Sigmoid colon (tissue), 7 donors: ENCODE data around the gene NEMP1. TPM values are rescaled to one million over a fixed set of nuclear protein-coding genes. Genes with fewer than 3 reads are reported as not detected.
"Not testable (repeated sequence)": the region's sequence is repeated elsewhere in the genome, so short reads cannot be mapped to it uniquely, and the experiment has no call there.

Source experiments
- DNase-seq: peaks from one replicate; pipeline ENCODE4 v3.0.0-alpha.2; 2019
- H3K27ac ChIP-seq, 4 donors: fragments of 200-600 bp; sonication (generic); one replicate each; pipeline ENCODE4 v1.5.1; 2016 to 2019; ENCODE audit warnings: mild to moderate bottlenecking in 1 of 4
- H3K27me3 ChIP-seq, 3 donors: fragments of 200-600 bp; sonication (generic); one replicate each; pipeline ENCODE4 v1.5.1; 2019; ENCODE audit warnings: mild to moderate bottlenecking in 1 of 3
- H3K36me3 ChIP-seq, 4 donors: fragments of 200-600 bp; sonication (generic); one replicate each; pipeline ENCODE4 v1.5.1; 2016 to 2019
- H3K4me1 ChIP-seq, 4 donors: fragments of 200-600 bp; sonication (generic); one replicate each; pipeline ENCODE4 v1.5.1; 2017 to 2019
- H3K4me3 ChIP-seq, 4 donors: fragments of 200-600 bp; sonication (generic); one replicate each; pipeline ENCODE4 v1.5.1; 2017 to 2019; ENCODE audit warnings: mild to moderate bottlenecking in 2 of 4, moderate library complexity in 1 of 4
- H3K9me3 ChIP-seq, 4 donors: fragments of 200-600 bp in 3 of 4; sonication (generic) in 3 of 4; one replicate each; pipeline versions ENCODE4 v1.5.1 to v1.6.1; 2013 to 2019
- EP300 ChIP-seq, 4 donors: sonication (generic); formaldehyde crosslinking; IDR thresholded peaks; one replicate each; pipeline ENCODE4 v1.6.1; 2017; ENCODE audit warnings: antibody characterized with exemption in 4 of 4
- POLR2A ChIP-seq, 2 donors: fragments of 450-650 bp; IDR thresholded peaks; one replicate each; pipeline ENCODE4 v1.6.1; 2016; ENCODE audit warnings: antibody characterized with exemption in 2 of 2, mild to moderate bottlenecking in 2 of 2, moderate library complexity in 2 of 2
- POLR2AphosphoS5 ChIP-seq, 4 donors: sonication (generic); formaldehyde crosslinking; IDR thresholded peaks; one replicate each; pipeline ENCODE4 v1.6.1; 2017; ENCODE audit warnings: antibody characterized with exemption in 4 of 4
- WGBS, 2 donors: extraction: QIAGEN DNeasy Blood & Tissue Kit; methylation state at CpG; one replicate each; pipeline ENCODE4 v1.1.7; 2013; 5-methylcytosine and 5-hydroxymethylcytosine counted together
- intact Hi-C: fragments of 100-400 bp; cut with DNase I; formaldehyde crosslinking; loops from one replicate; pipeline ENCODE4 v1.15.1; 2023
- polyA plus RNA-seq, 3 donors: library from polyadenylated mRNA; stranded (reverse); fragments of 200-250 nt; gene quantifications; one replicate each; pipeline ENCODE4 v1.2.3, GENCODE V29; 2013
- total RNA-seq, 4 donors: library from RNA; depleted of rRNA; stranded (reverse); fragments of >200 nt; gene quantifications; one replicate each; pipeline ENCODE4 v1.1.0, GENCODE V29; 2016
- TF ChIP-seq, protein P1 (sequence below), 4 experiments: fragments of 450-650 bp in 3 of 4; fragments of 200-600 bp in 1 of 4; IDR thresholded peaks; one replicate each; pipeline ENCODE4 v1.5.1; 2016 to 2019; ENCODE audit warnings: antibody characterized with exemption in 4 of 4, mild to moderate bottlenecking in 3 of 4, moderate library complexity in 2 of 4
- donor health status: healthy with polysubstance abuse.
- donor health status: Bipolar disorder and iron deficiency.
- donor health status: healthy.

The NEMP1 gene
- total and polyA plus RNA-seq, 7 donors: 0.60 to 13.6 (median 11.5) TPM

DNA sequence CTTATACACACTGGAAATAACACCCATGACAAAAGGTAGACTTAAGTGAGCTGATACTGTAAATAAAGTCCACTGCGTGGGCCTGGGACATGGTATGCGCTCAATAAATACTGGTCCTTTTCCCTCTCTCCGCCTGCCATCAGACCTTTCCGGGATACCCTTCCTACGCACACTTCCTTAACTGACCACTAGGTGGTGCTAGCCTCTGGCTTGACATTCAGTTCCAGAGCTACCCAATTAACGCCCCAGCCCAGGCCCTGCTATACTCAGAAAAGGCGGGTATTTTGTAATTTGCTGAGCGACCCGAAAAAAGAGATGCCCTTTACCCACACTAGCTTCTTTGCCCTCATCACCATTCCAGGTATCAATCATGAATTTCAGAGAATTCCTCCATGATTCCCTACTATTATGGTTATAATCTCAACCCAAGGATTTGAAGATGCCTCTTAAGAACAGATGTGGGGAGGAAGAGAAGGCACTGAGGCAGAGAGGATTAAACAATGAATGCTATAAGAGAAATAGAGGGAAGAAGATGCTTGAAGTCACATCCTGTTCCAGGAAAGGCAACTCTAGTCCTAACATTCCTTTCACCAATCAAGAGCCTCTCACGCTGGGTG lies 45.8 kb upstream of the NEMP1 start:
- intact Hi-C loops: loop anchor here (1.0 kb wide), 1 partner anchor 59 kb away; no protein-coding TSS in a partner anchor
- Histone ChIP-seq H3K36me3 (no peaks in the 10 kb centered on the region), H3K4me1 (peaks cover 0 to 10% (median 9%) of the 10 kb centered on the region in 4 donors), H3K9me3 (no peaks in the 10 kb centered on the region), H3K4me3 (no peak overlapping the region), H3K27ac (no peak overlapping the region), H3K27me3 (no peaks in the 10 kb centered on the region)
- TF ChIP-seq POLR2AphosphoS5 (IDR thresholded peaks at IDR 0.05) (peak in 1 of 4 donors; percentile 16), EP300 (IDR thresholded peaks at IDR 0.05) (no peak)
- TF ChIP-seq, protein P1, sequence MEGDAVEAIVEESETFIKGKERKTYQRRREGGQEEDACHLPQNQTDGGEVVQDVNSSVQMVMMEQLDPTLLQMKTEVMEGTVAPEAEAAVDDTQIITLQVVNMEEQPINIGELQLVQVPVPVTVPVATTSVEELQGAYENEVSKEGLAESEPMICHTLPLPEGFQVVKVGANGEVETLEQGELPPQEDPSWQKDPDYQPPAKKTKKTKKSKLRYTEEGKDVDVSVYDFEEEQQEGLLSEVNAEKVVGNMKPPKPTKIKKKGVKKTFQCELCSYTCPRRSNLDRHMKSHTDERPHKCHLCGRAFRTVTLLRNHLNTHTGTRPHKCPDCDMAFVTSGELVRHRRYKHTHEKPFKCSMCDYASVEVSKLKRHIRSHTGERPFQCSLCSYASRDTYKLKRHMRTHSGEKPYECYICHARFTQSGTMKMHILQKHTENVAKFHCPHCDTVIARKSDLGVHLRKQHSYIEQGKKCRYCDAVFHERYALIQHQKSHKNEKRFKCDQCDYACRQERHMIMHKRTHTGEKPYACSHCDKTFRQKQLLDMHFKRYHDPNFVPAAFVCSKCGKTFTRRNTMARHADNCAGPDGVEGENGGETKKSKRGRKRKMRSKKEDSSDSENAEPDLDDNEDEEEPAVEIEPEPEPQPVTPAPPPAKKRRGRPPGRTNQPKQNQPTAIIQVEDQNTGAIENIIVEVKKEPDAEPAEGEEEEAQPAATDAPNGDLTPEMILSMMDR (IDR thresholded peaks at IDR 0.05): peak; percentile 92 to 96 (median 96)
- 12 to 17% methylated on average over 10 of the region's 10 CpGs for WGBS, 2 donors
- peak; percentile 88 for DNase-seq

DNA sequence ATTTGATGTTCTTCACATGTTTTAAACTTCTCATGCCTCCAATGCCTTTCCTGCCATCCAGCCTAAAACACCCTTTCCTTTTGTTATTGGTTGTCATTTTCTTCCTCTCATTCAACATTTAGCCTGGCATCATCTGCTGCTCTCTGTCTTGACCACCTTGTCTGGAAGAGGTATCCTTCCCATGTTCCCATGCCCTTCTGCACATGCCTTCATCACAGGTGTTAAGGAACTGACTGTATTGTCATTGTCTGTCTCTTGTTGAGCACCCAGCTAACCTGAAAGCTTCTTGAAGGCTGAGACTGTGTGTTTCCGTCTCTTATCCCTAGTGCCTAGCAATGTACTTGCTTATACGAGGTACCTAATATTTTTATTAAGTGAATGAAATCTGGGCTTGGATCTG lies 45.2 kb upstream of the NEMP1 start:
- no peak overlapping the region for H3K27ac ChIP-seq
- TF ChIP-seq POLR2AphosphoS5 (IDR thresholded peaks at IDR 0.05) (no peak), EP300 (IDR thresholded peaks at IDR 0.05) (no peak), POLR2A (IDR thresholded peaks at IDR 0.05) (no peak)
- TF ChIP-seq, protein P1 (IDR thresholded peaks at IDR 0.05): no peak

DNA sequence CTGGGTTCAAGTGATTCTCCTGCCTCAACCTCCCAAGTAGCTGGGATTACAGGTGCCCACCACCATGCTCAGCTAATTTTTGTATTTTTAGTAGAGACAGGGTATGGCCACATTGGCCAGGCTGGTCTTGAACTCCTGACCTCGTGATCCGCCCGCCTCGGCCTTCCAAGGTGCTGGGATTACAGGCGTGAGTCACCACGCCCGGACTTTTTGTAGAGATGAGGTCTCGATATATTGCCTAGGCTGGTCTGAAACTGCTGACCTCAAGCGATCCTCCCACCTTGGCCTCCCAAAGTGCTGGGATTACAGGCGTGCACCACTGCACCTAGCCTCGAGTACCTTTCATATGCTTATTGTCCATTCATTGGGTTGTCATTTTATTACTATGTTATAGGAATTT lies 42.1 kb upstream of the NEMP1 start:
- H3K4me3 ChIP-seq, H3K27ac ChIP-seq, H3K4me1 ChIP-seq, H3K27me3 ChIP-seq, intact Hi-C loops, H3K9me3 ChIP-seq, DNase-seq, H3K36me3 ChIP-seq: not testable (repeated sequence)
- 69 to 91% methylated on average over 11 of the region's 11 CpGs for WGBS, 2 donors

More for the DNA sequence above, 45.2 kb upstream of the NEMP1 start:
- H3K4me1 ChIP-seq: peaks cover 0 to 9% (median 8%) of the 10 kb centered on the region in 4 donors
- H3K9me3 ChIP-seq: no peaks in the 10 kb centered on the region
- H3K4me3 ChIP-seq: no peak overlapping the region
- intact Hi-C loops: loop anchor here (1.0 kb wide), 1 partner anchor 59 kb away; no protein-coding TSS in a partner anchor
- no peaks in the 10 kb centered on the region for H3K36me3 ChIP-seq
- 56 to 60% methylated on average over 2 of the region's 2 CpGs for WGBS, 2 donors
- DNase-seq: no peak
- H3K27me3 ChIP-seq: no peaks in the 10 kb centered on the region

DNA sequence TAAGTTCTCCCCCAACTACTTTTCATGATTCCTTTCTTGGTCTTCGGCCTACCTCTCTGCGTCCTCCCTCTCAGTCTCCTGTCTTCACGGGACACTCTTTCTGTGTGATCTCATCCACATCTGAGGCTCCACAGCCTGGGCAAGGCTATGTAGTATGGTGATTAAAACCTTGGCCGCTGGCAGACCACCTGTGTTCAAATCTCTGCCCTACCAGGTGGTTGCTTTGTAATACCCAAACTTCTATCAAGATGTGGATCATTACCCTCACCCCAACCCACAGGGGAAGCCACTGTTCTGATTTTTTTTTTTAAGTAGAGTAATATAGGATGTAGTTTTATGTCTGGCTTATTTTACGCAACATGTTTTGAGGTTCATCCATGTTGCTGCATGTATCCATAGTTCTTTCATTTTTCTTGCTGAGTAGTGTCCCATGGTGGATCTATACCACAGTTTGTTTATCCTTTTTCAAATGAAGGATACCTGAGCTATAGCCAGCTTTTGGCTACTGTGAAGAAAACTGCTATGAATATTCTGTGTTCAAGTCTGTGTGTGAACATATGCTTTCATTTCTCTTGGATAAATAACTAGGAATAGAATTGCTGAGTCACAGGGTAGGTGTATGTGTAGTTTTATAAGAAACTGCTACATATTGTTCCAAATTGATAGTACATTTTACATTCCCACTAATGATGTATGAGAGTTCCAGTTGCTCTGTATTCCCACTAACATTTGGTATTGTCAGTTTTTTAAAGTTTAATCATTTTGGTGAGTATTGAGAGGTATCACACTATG lies 40.9 kb upstream of the NEMP1 start:
- Histone ChIP-seq H3K27me3 (no peaks in the 10 kb centered on the region), H3K9me3 (no peaks in the 10 kb centered on the region), H3K27ac (no peak overlapping the region), H3K4me1 (no peaks in the 10 kb centered on the region), H3K36me3 (no peaks in the 10 kb centered on the region), H3K4me3 (no peak overlapping the region)
- WGBS, 2 donors: 87 to 92% methylated on average over 5 of the region's 5 CpGs
- intact Hi-C loops: no loop called here
- no peak for DNase-seq
- TF ChIP-seq POLR2A (IDR thresholded peaks at IDR 0.05): no peak
- no peak for TF ChIP-seq EP300 (IDR thresholded peaks at IDR 0.05)
- TF ChIP-seq, protein P1 (IDR thresholded peaks at IDR 0.05): no peak
- TF ChIP-seq POLR2AphosphoS5 (IDR thresholded peaks at IDR 0.05): no peak

DNA sequence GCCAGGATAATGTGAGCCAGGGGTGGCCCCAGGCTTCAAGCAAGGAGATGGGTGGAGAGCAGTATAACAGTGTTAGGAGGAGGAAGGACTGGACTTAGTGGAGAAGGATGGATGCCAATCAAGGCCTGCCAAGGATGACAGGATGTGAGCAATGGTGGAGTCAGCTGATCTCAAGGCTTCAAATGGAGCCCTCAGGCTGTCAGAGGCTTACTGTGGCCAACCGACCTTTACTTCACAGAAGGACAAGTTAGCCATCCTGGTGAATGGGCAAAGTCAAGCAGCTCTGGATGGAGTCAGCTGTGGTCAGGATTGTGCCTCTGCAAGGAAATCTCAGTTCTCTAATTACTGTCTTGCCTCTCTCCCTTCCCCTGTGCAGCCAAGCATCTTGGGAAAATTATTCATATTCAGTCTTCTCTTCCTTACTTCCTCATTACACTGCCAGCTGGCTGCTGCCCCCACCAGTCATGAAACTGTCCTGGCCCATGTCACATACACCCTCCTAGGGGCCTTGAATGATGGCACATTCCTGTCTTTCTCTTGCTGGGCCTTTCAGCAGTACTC lies 40.2 kb upstream of the NEMP1 start:
- no peaks in the 10 kb centered on the region for H3K9me3 ChIP-seq
- intact Hi-C loops: no loop called here
- no peak for DNase-seq
- no peaks in the 10 kb centered on the region for H3K27me3 ChIP-seq
- H3K4me1 ChIP-seq: no peaks in the 10 kb centered on the region
- no peak for TF ChIP-seq EP300 (IDR thresholded peaks at IDR 0.05)
- TF ChIP-seq POLR2A (IDR thresholded peaks at IDR 0.05): no peak
- TF ChIP-seq, protein P1 (IDR thresholded peaks at IDR 0.05): no peak
- no peak for TF ChIP-seq POLR2AphosphoS5 (IDR thresholded peaks at IDR 0.05)
- H3K27ac ChIP-seq: no peak overlapping the region
- WGBS, 2 donors: 86 to 88% methylated on average over 1 of the region's 1 CpG
- no peak overlapping the region for H3K4me3 ChIP-seq
- H3K36me3 ChIP-seq: no peaks in the 10 kb centered on the region
